Heart left ventricle (tissue), 13 donors: ENCODE measurements around the gene ARMC6.

Source experiments
- POLR2A ChIP-seq, 2 donors: fragments of 450-650 bp; IDR thresholded peaks; one replicate each; pipeline ENCODE4 v1.6.1; 2017; ENCODE audit warnings: antibody characterized with exemption in 2 of 2, mild to moderate bottlenecking in 2 of 2, moderate library complexity in 2 of 2
- TF ChIP-seq, protein P1 (sequence below), 12 donors: fragments of 200-600 bp; sonication (generic) in 4 of 12; IDR thresholded peaks; one replicate each; pipeline versions ENCODE4 v1.5.0 to v1.8.0; 2018 to 2022; ENCODE audit warnings: antibody characterized with exemption in 12 of 12, mild to moderate bottlenecking in 5 of 12
- donor health status: ischemic (EF 13 %, LVEDD 7.1; RV severe dilation, severe dysfunction).
- donor health status: DM: no; HTN: yes; CAD: no.
- donor health status: DM: no; HTN: no; CAD: no.
- donor health status: ischemic (EF 25% LVEDD 6.9; RV normal size, moderate dysfunction).
- donor health status: ischemic (EF 25% LVEDD 5.7; RV mildly dilated, moderate dysfunction).
- donor health status: ischemic (EF 35%, LVEDD 5.7; RV mildly dilated, moderate dysfunction).
- donor health status: nonischemic (EF 11% LVEDD 7.7; RV severe dilation, severe dysfunction).
- donor health status: DM: yes; HTN: yes; CAD: no.
- donor health status: PGD.
- donor health status: ischemic (EF 29% LVEDD 5.4; RV normal size, mild dysfunction).
- donor health status: nonischemic (EF 23%, LVEDD 6.1; RV moderate dilation, normal function).

DNA sequence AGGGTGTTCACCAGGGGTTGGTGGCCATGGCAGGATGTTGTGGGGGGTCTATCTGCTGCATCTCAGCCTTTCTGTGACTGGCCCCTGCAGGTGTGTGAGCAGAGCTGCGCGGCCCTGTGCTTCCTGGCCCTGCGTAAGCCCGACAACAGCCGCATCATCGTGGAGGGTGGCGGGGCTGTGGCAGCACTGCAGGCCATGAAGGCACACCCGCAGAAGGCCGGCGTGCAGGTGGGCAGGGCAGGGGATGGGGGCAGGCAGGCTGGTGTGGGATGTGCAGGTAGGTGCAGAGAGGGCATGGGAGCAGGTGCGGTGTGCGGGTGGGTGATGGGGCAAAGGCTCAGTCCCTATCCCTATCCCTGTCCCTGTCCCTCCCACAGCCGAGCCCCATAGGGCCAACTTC, 22.3 kb downstream of the ARMC6 start:
- TF ChIP-seq, protein P1, sequence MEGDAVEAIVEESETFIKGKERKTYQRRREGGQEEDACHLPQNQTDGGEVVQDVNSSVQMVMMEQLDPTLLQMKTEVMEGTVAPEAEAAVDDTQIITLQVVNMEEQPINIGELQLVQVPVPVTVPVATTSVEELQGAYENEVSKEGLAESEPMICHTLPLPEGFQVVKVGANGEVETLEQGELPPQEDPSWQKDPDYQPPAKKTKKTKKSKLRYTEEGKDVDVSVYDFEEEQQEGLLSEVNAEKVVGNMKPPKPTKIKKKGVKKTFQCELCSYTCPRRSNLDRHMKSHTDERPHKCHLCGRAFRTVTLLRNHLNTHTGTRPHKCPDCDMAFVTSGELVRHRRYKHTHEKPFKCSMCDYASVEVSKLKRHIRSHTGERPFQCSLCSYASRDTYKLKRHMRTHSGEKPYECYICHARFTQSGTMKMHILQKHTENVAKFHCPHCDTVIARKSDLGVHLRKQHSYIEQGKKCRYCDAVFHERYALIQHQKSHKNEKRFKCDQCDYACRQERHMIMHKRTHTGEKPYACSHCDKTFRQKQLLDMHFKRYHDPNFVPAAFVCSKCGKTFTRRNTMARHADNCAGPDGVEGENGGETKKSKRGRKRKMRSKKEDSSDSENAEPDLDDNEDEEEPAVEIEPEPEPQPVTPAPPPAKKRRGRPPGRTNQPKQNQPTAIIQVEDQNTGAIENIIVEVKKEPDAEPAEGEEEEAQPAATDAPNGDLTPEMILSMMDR (IDR thresholded peaks at IDR 0.05) = no peak
- TF ChIP-seq POLR2A (IDR thresholded peaks at IDR 0.05) = no peak
